ENCODE measurements around the gene STK39. TPM values are rescaled to one million over a fixed set of nuclear protein-coding genes. Genes with fewer than 3 reads are reported as not detected.

STK39 gene
- total and polyA plus RNA-seq, 2 of the 4 experiments (the other 2 are of a cell fraction) = 11.8 to 16.4 TPM

DNA sequence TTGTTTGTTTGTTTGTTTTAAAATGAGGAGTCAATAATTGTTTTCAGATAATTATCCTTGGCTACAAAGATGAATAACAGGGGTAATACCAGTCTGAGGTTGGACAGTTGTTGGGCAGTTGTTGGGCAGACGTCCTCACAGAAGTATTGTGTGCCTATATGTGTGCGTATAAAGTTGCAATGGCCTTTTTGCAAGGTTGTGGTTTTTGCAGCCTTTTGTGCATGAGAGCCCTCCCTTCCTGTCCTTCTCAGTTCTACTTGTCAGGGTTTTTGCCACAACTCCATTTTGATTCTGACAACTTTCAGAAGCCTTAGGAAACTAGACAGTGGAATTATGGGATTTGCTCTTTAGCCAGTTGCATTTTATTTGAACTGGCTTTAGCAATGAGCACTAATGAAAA is 6.0 kb upstream of the STK39 start:
- no peak overlapping the region for H4K91ac ChIP-seq (ENCODE audit: insufficient read depth, low read depth, low read length)
- H3K56ac ChIP-seq (ENCODE audit: extremely low read depth, insufficient read depth, low read length) = no peak overlapping the region
- no peak overlapping the region for H2AK5ac ChIP-seq (ENCODE audit: low read depth, low read length)
- no peaks in the 10 kb centered on the region for H3K36me3 ChIP-seq (ENCODE audit: control insufficient read depth, insufficient read depth, low read length)
- no peaks in the 10 kb centered on the region for H3K9me3 ChIP-seq (ENCODE audit: control insufficient read depth, insufficient read depth, low read length)
- H3K79me1 ChIP-seq (ENCODE audit: low read depth in 1 of 2, low read length in 2 of 2) = 0 out of 4 replicates have a peak, but pooled peaks cover 0 to under 1% of the 10 kb centered on the region in 2 experiments
- WGBS, 2 experiments (ENCODE audit: extremely low coverage in 2 of 2, insufficient read length in 1 of 2) = 60% methylated on average over 1 of the region's 2 CpGs; no CpG with 5 or more reads in 1 of the 2 experiments
- H3K18ac ChIP-seq (ENCODE audit: low read depth, low read length) = no peak overlapping the region
- H4K5ac ChIP-seq (ENCODE audit: low read depth, low read length) = no peak overlapping the region
- POLR2A ChIA-PET (ENCODE audit: unreplicated experiment) = no interaction called here
- no peak overlapping the region for H3K23ac ChIP-seq (ENCODE audit: low read depth, low read length)
- dilution Hi-C loops (cut with HindIII; ENCODE audit: low sequenced_read_pairs, unreplicated experiment) = no loop called here
- H3K27ac ChIP-seq (ENCODE audit: insufficient read depth, low read length) = no peak overlapping the region
- H4K20me1 ChIP-seq (ENCODE audit: insufficient read depth, low read length) = no peaks in the 10 kb centered on the region
- H3K4me1 ChIP-seq (ENCODE audit: control insufficient read depth, insufficient read depth, low read length) = no peaks in the 10 kb centered on the region; the same call in 1 of the 2 replicates
- H3K4ac ChIP-seq (ENCODE audit: low read depth, low read length) = no peak overlapping the region
- CTCF ChIA-PET = no interaction called here
- no peak overlapping the region for H3K4me3 ChIP-seq (ENCODE audit: insufficient read depth, low read depth, low read length)
- intact Hi-C loops (cut with micrococcal nuclease) = no loop called here
- H4K8ac ChIP-seq (ENCODE audit: low read depth in 2 of 2, low read length in 2 of 2) = no peak overlapping the region
- H2BK15ac ChIP-seq (ENCODE audit: low read depth, low read length) = no peak overlapping the region
- no peak overlapping the region for H3K4me2 ChIP-seq (ENCODE audit: low read depth, low read length)
- BruUV-seq (replicated peaks) = no TSS peak
- DNase-seq (no peak), ATAC-seq (ENCODE audit: low read depth) (no peak)
- H2BK120ac ChIP-seq (ENCODE audit: low read depth, low read length) = no peak overlapping the region
- no peak overlapping the region for H3K9ac ChIP-seq (ENCODE audit: low read depth, low read length)
- H3K9me1 ChIP-seq (ENCODE audit: insufficient read depth, low read length) = peaks cover 2% of the 10 kb centered on the region; the same call in 1 of the 2 replicates
- in situ Hi-C loops (cut with MboI; ENCODE audit: low sequenced_read_pairs) = no loop called here
- H2AK9ac ChIP-seq (replicated peaks; ENCODE audit: low read depth, low read length, poor library complexity) = no peak overlapping the region
- H2BK5ac ChIP-seq (ENCODE audit: low read depth, low read length, poor library complexity, severe bottlenecking) = no peak overlapping the region
- H3K14ac ChIP-seq (replicated peaks; ENCODE audit: low read depth, low read length) = no peak overlapping the region
- H2BK20ac ChIP-seq (ENCODE audit: low read depth, low read length) = no peak overlapping the region
- TF ChIP-seq NFE2L2 (IDR thresholded peaks at IDR 0.05; ENCODE audit: low read depth, low read length) (no peak), FOS (IDR thresholded peaks at IDR 0.05; ENCODE audit: low read depth, low read length) (no peak), MAZ (IDR thresholded peaks at IDR 0.05; ENCODE audit: borderline replicate concordance, low read depth, low read length) (no peak), RFX5 (IDR thresholded peaks at IDR 0.05; ENCODE audit: low read depth, low read length) (no peak), POLR2A (IDR thresholded peaks at IDR 0.05; ENCODE audit: low read depth, low read length) (no peak), RAD21 (IDR thresholded peaks at IDR 0.05; ENCODE audit: low read length) (no peak), BHLHE40 (IDR thresholded peaks at IDR 0.05; ENCODE audit: low read depth, low read length) (no peak), CHD1 (IDR thresholded peaks at IDR 0.05; ENCODE audit: low read depth, low read length) (no peak), MXI1 (IDR thresholded peaks at IDR 0.05; ENCODE audit: borderline replicate concordance, low read depth, low read length) (no peak), CEBPB (IDR thresholded peaks at IDR 0.05; ENCODE audit: low read depth, low read length) (no peak), RCOR1 (IDR thresholded peaks at IDR 0.05; ENCODE audit: insufficient replicate concordance, low read length) (no peak), SMC3 (IDR thresholded peaks at IDR 0.05; ENCODE audit: low read depth, low read length) (no peak), MAFK (IDR thresholded peaks at IDR 0.05; ENCODE audit: low read depth, low read length) (no peak)
- TF ChIP-seq, protein P1, sequence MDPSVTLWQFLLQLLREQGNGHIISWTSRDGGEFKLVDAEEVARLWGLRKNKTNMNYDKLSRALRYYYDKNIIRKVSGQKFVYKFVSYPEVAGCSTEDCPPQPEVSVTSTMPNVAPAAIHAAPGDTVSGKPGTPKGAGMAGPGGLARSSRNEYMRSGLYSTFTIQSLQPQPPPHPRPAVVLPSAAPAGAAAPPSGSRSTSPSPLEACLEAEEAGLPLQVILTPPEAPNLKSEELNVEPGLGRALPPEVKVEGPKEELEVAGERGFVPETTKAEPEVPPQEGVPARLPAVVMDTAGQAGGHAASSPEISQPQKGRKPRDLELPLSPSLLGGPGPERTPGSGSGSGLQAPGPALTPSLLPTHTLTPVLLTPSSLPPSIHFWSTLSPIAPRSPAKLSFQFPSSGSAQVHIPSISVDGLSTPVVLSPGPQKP (IDR thresholded peaks at IDR 0.05; ENCODE audit: borderline replicate concordance, low read depth, low read length) = no peak
- TF ChIP-seq, protein P2, sequence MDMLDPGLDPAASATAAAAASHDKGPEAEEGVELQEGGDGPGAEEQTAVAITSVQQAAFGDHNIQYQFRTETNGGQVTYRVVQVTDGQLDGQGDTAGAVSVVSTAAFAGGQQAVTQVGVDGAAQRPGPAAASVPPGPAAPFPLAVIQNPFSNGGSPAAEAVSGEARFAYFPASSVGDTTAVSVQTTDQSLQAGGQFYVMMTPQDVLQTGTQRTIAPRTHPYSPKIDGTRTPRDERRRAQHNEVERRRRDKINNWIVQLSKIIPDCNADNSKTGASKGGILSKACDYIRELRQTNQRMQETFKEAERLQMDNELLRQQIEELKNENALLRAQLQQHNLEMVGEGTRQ (IDR thresholded peaks at IDR 0.05; ENCODE audit: low read depth, low read length) = no peak
- TF ChIP-seq, protein P3, sequence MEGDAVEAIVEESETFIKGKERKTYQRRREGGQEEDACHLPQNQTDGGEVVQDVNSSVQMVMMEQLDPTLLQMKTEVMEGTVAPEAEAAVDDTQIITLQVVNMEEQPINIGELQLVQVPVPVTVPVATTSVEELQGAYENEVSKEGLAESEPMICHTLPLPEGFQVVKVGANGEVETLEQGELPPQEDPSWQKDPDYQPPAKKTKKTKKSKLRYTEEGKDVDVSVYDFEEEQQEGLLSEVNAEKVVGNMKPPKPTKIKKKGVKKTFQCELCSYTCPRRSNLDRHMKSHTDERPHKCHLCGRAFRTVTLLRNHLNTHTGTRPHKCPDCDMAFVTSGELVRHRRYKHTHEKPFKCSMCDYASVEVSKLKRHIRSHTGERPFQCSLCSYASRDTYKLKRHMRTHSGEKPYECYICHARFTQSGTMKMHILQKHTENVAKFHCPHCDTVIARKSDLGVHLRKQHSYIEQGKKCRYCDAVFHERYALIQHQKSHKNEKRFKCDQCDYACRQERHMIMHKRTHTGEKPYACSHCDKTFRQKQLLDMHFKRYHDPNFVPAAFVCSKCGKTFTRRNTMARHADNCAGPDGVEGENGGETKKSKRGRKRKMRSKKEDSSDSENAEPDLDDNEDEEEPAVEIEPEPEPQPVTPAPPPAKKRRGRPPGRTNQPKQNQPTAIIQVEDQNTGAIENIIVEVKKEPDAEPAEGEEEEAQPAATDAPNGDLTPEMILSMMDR (conservative IDR thresholded peaks at IDR 0.05; ENCODE audit: low read depth, low read length) = no peak
- H3K27me3 ChIP-seq (ENCODE audit: control insufficient read depth, insufficient read depth, low read length) = no peaks in the 10 kb centered on the region
- H2AFZ ChIP-seq (replicated peaks; ENCODE audit: low read length, poor library complexity) = no peak overlapping the region
